H9 (cell line): ENCODE results near the gene EMP3. TPM values are rescaled to one million over a fixed set of nuclear protein-coding genes. Genes with fewer than 3 reads are reported as not detected.

Experiments used
- DNase-seq: peaks from one replicate; pipeline ENCODE4 v3.0.0-alpha.2; 2017
- H2AFZ ChIP-seq: one replicate; pipeline ENCODE4 v1.6.1; 2013; ENCODE audit warnings: mild to moderate bottlenecking, low read length, control low read depth, moderate library complexity
- H2AK5ac ChIP-seq: 2 replicates; pipeline ENCODE4 v1.6.1; 2013; ENCODE audit warnings: low read length, control low read depth, mixed read lengths; ENCODE audit not compliant: insufficient read length
- H2BK120ac ChIP-seq: one replicate; pipeline ENCODE4 v1.6.1; 2013; ENCODE audit warnings: low read depth, mild to moderate bottlenecking, low read length, control low read depth, inconsistent platforms; ENCODE audit not compliant: poor library complexity, severe bottlenecking
- H2BK12ac ChIP-seq: 2 replicates; pipeline ENCODE4 v1.6.1; 2013; ENCODE audit warnings: low read length, control low read depth, mixed read lengths, low read depth; ENCODE audit not compliant: insufficient read length
- H2BK15ac ChIP-seq: 2 replicates; pipeline ENCODE4 v1.6.1; 2013; ENCODE audit warnings: low read depth, low read length, control low read depth
- H2BK20ac ChIP-seq: one replicate; pipeline ENCODE4 v1.6.1; 2013; ENCODE audit warnings: low read depth, mild to moderate bottlenecking, low read length, control low read depth, inconsistent platforms; ENCODE audit not compliant: poor library complexity, severe bottlenecking
- H2BK5ac ChIP-seq: 2 replicates; pipeline ENCODE4 v1.6.1; 2013; ENCODE audit warnings: low read length, control low read depth, mixed read lengths; ENCODE audit not compliant: insufficient read length
- H3K14ac ChIP-seq: 2 replicates; pipeline ENCODE4 v1.6.1; 2013; ENCODE audit warnings: low read length, control low read depth; ENCODE audit not compliant: insufficient read depth
- H3K18ac ChIP-seq: 2 replicates; pipeline ENCODE4 v1.6.1; 2013; ENCODE audit warnings: low read depth, mild to moderate bottlenecking, mixed read lengths, low read length, control low read depth; ENCODE audit not compliant: insufficient read length
- H3K23ac ChIP-seq: 2 replicates; pipeline ENCODE4 v1.6.1; 2013; ENCODE audit warnings: low read length, control low read depth, mixed read lengths, low read depth; ENCODE audit not compliant: insufficient read length
- H3K23me2 ChIP-seq: 2 replicates; pipeline ENCODE4 v1.6.1; 2013; ENCODE audit warnings: low read depth, mild to moderate bottlenecking, mixed read lengths, low read length, control low read depth; ENCODE audit not compliant: insufficient read length, poor library complexity, severe bottlenecking
- H3K27ac ChIP-seq: 2 replicates; pipeline ENCODE4 v1.5.1; 2013; ENCODE audit warnings: low read length, control low read depth, mixed read lengths, low read depth; ENCODE audit not compliant: insufficient read length
- H3K27me3 ChIP-seq: 2 replicates; pipeline ENCODE4 v1.6.1; 2013; ENCODE audit warnings: low read length, control low read depth, inconsistent platforms; ENCODE audit not compliant: insufficient read depth
- H3K4ac ChIP-seq: 2 replicates; pipeline ENCODE4 v1.6.1; 2013; ENCODE audit warnings: low read depth, mild to moderate bottlenecking, control low read depth, inconsistent platforms, low read length, moderate library complexity
- H3K4me1 ChIP-seq: 2 replicates; pipeline ENCODE4 v1.6.1; 2013; ENCODE audit warnings: low read length, control low read depth, inconsistent platforms; ENCODE audit not compliant: insufficient read depth
- H3K4me2 ChIP-seq: 2 replicates; pipeline ENCODE4 v1.6.1; 2013; ENCODE audit warnings: low read length, control low read depth, mixed read lengths; ENCODE audit not compliant: insufficient read length, insufficient read depth
- H3K56ac ChIP-seq: 2 replicates; pipeline ENCODE4 v1.6.1; 2013; ENCODE audit warnings: low read depth, mild to moderate bottlenecking, mixed read lengths, low read length, control low read depth; ENCODE audit not compliant: insufficient read length
- H3K79me1 ChIP-seq: 2 replicates; pipeline ENCODE4 v1.6.1; 2013; ENCODE audit warnings: low read depth, mild to moderate bottlenecking, moderate library complexity, low read length, control low read depth, inconsistent platforms; ENCODE audit not compliant: insufficient read depth, poor library complexity, severe bottlenecking
- H3K79me2 ChIP-seq: 2 replicates; pipeline ENCODE4 v1.6.1; 2013; ENCODE audit warnings: low read length, control low read depth, inconsistent platforms; ENCODE audit not compliant: insufficient read depth
- H3K9ac ChIP-seq: 2 replicates; pipeline ENCODE4 v1.6.1; 2013; ENCODE audit warnings: low read length, control low read depth, mixed read lengths; ENCODE audit not compliant: insufficient read length; ENCODE audit errors: extremely low read depth
- H3K9me3 ChIP-seq: one replicate; pipeline ENCODE4 v1.6.1; 2013; ENCODE audit warnings: low read depth, low read length, inconsistent platforms; ENCODE audit not compliant: control insufficient read depth
- H3T11ph ChIP-seq: one replicate; pipeline ENCODE4 v1.6.1; 2013; ENCODE audit warnings: mild to moderate bottlenecking, low read length, control low read depth, inconsistent platforms
- H4K20me1 ChIP-seq: one replicate; pipeline ENCODE4 v1.6.1; 2013; ENCODE audit not compliant: control insufficient read depth, insufficient read length, insufficient read depth
- H4K5ac ChIP-seq: 2 replicates; pipeline ENCODE4 v1.6.1; 2013; ENCODE audit warnings: low read depth, mild to moderate bottlenecking, mixed read lengths, low read length, control low read depth; ENCODE audit not compliant: insufficient read length
- H4K8ac ChIP-seq: replicated peaks from 2 replicates; pipeline ENCODE4 v1.6.1; 2013; ENCODE audit warnings: low read length, control low read depth, mixed read lengths, low read depth; ENCODE audit not compliant: insufficient read length
- H4K91ac ChIP-seq: 2 replicates; pipeline ENCODE4 v1.6.1; 2013; ENCODE audit warnings: low read depth, mild to moderate bottlenecking, moderate library complexity, mixed read lengths, low read length, control low read depth; ENCODE audit not compliant: insufficient read length
- H3K27ac Mint-ChIP-seq, 3 experiments: 2 replicates in 2 of 3; 3 replicates in 1 of 3; pipeline ENCODE4 v1.8.0; 2020 to 2021; ENCODE audit warnings: mixed read lengths in 3 of 3, mild to moderate bottlenecking in 1 of 3, moderate library complexity in 1 of 3
- H3K27me3 Mint-ChIP-seq: 2 replicates; pipeline ENCODE4 v1.8.0; 2021; ENCODE audit warnings: low read depth, mild to moderate bottlenecking, moderate library complexity, mixed read lengths
- H3K36me3 Mint-ChIP-seq, 3 experiments: 2 replicates in 2 of 3; 3 replicates in 1 of 3; pipeline ENCODE4 v1.8.0; 2020 to 2021; ENCODE audit warnings: low read depth in 3 of 3, mixed read lengths in 3 of 3; ENCODE audit not compliant: insufficient read depth in 1 of 3
- H3K4me1 Mint-ChIP-seq, 2 experiments: 2 replicates each; pipeline ENCODE4 v1.8.0; 2020; ENCODE audit warnings: mixed read lengths in 2 of 2
- H3K4me3 Mint-ChIP-seq, 2 experiments: 2 replicates in 1 of 2; 3 replicates in 1 of 2; pipeline ENCODE4 v1.8.0; 2020 to 2021; ENCODE audit warnings: mild to moderate bottlenecking in 2 of 2, mixed read lengths in 2 of 2, moderate library complexity in 1 of 2
- H3K9me3 Mint-ChIP-seq, 2 experiments: 2 replicates in 1 of 2; 3 replicates in 1 of 2; pipeline ENCODE4 v1.8.0; 2020; ENCODE audit warnings: mild to moderate bottlenecking in 2 of 2, mixed read lengths in 2 of 2, moderate library complexity in 1 of 2
- CTCF ChIP-seq: fragments of 200-600 bp; sonication (generic); conservative IDR thresholded peaks from 3 replicates; pipeline ENCODE4 v1.8.0; 2021; ENCODE audit warnings: antibody characterized with exemption, mild to moderate bottlenecking
- WGBS: extraction: QIAGEN DNeasy Blood & Tissue Kit; methylation state at CpG from one replicate; pipeline ENCODE4 v1.1.7; 2013; ENCODE audit warnings: missing lambda C conversion rate, low lambda C conversion rate, mixed read lengths; ENCODE audit not compliant: insufficient read length; ENCODE audit errors: extremely low coverage; 5-methylcytosine and 5-hydroxymethylcytosine counted together
- total RNA-seq: library from RNA; stranded (reverse); gene quantifications from 2 replicates; pipeline ENCODE4 v1.2.1, GENCODE V29; 2021

EMP3 gene
- total RNA-seq, 1 experiment from 2014 or later = 9.6 TPM

DNA sequence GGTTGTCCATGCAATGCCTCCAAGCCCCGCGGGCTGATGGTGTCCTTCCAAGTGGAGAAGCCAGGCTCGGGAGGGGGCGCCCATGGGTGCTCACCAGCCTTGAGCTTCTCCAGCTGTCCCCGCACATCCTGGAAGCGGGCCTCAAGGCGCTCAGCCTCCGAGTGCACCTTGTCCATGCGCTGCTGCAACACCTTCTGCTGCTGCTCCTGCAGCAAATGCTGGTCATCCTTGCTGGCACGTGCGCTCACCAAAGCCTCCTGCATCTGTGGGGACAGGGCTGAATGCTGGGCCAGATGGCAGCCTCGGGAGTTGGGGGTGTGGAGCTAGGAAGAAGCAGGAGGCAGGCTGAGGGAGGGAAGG is 22.8 kb upstream of the EMP3 start:
- no peaks in the 10 kb centered on the region for H3K79me2 ChIP-seq
- no peak overlapping the region for H3T11ph ChIP-seq
- no peak overlapping the region for H3K56ac ChIP-seq
- H3K23ac ChIP-seq = no peak overlapping the region
- no peak overlapping the region for H2BK12ac ChIP-seq
- no peak overlapping the region for H3K9ac ChIP-seq
- H3K14ac ChIP-seq = no peak overlapping the region
- H3K9me3 Mint-ChIP-seq = no peaks in the 10 kb centered on the region; a peak in 1 of 5 replicates
- H3K4me2 ChIP-seq = no peak overlapping the region
- H3K27me3 ChIP-seq = no peaks in the 10 kb centered on the region
- no peak overlapping the region for H2AFZ ChIP-seq
- no peak overlapping the region for H3K27ac ChIP-seq
- H4K20me1 ChIP-seq = no peaks in the 10 kb centered on the region
- no peak overlapping the region for H2BK20ac ChIP-seq
- no peak overlapping the region for H2BK5ac ChIP-seq
- H3K23me2 ChIP-seq = no peaks in the 10 kb centered on the region
- no peak overlapping the region for H2BK15ac ChIP-seq
- H2AK5ac ChIP-seq = no peak overlapping the region
- no peak for TF ChIP-seq CTCF
- H3K27me3 Mint-ChIP-seq = peaks cover 3% of the 10 kb centered on the region; the same call in 1 of the 2 replicates
- H3K79me1 ChIP-seq = no peaks in the 10 kb centered on the region
- H3K4me1 Mint-ChIP-seq = peaks cover 0 to 3% of the 10 kb centered on the region in 2 experiments; a peak in 1 of 4 replicates
- H4K91ac ChIP-seq = no peak overlapping the region
- no CpG with 5 or more reads among the region's 12 CpGs for WGBS
- H4K8ac ChIP-seq = no peak overlapping the region
- DNase-seq = no peak
- no peaks in the 10 kb centered on the region for H3K9me3 ChIP-seq
- H3K18ac ChIP-seq = no peak overlapping the region
- H4K5ac ChIP-seq = no peak overlapping the region
- H2BK120ac ChIP-seq = no peak overlapping the region
- H3K4me1 ChIP-seq = no peaks in the 10 kb centered on the region
- H3K4ac ChIP-seq = no peak overlapping the region
- no peak overlapping the region for H3K27ac Mint-ChIP-seq
- H3K36me3 Mint-ChIP-seq = no peaks in the 10 kb centered on the region
- no peak overlapping the region for H3K4me3 Mint-ChIP-seq
